GM12891 (cell line): ENCODE data around the gene ZNF107.

Experiments used
- POLR2A ChIP-seq: IDR thresholded peaks from 2 replicates; pipeline ENCODE4 v1.6.1; 2011; ENCODE audit warnings: low read depth, low read length, control low read depth
- POLR2AphosphoS5 ChIP-seq: IDR thresholded peaks from 2 replicates; pipeline ENCODE4 v1.6.1; 2011; ENCODE audit warnings: low read depth, low read length, control low read depth
- SPI1 ChIP-seq: IDR thresholded peaks from 2 replicates; pipeline ENCODE4 v1.6.1; 2011; ENCODE audit warnings: low read depth, low read length, control low read depth
- TAF1 ChIP-seq: IDR thresholded peaks from 2 replicates; pipeline ENCODE4 v1.6.1; 2011; ENCODE audit warnings: low read depth, low read length, control low read depth

DNA sequence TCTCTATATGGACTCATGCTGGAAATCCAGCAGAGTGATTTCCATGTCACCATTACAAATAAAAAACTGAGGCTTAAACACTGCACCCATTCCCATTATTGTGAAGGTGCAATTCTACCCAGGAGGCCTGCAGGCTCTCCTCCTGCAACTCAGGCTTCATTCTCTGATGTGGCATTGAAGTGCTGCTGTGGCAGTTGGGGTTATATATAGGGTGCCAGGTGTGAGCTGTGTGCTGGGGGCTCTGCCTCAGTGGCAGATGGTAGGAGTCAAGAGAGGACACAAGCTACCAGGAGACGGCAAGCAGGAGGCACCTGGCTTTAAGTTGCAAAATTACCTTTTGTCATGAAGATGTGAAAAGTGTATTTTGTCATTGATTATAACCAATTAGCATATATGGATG is 21.3 kb downstream of the ZNF107 start:
- TF ChIP-seq POLR2A (no peak), TAF1 (no peak), POLR2AphosphoS5 (no peak), SPI1 (no peak)
